ENCODE results near the gene ATAT1.
A peak's percentile ranks its signal among the peaks of the same experiment; 100 is the strongest.

GRCh38 chr6:30616811-30617564, 9.7 kb upstream of the ATAT1 start, which contains the start of gene PPP1R10:
- TF ChIP-seq GABPA (IDR thresholded peaks at IDR 0.05; ENCODE audit: low read depth) (peak; percentile 86), CTCF (IDR thresholded peaks at IDR 0.05; ENCODE audit: insufficient read depth, low read length) (no peak)

All from HL-60 (cell line).